GM19351 (cell line): ENCODE measurements around the gene CTRB2.
"Not testable (repeated sequence)": the region's sequence is repeated elsewhere in the genome, so short reads cannot be mapped to it uniquely, and the experiment has no call there.

Experiments used
- ATAC-seq: cut with Tn5 transposase; IDR thresholded peaks from one replicate; pipeline ENCODE4 v1.9.1; 2021; ENCODE audit warnings: mild to moderate bottlenecking, moderate library complexity; ENCODE audit not compliant: unreplicated experiment

CTRB2 gene

DNA sequence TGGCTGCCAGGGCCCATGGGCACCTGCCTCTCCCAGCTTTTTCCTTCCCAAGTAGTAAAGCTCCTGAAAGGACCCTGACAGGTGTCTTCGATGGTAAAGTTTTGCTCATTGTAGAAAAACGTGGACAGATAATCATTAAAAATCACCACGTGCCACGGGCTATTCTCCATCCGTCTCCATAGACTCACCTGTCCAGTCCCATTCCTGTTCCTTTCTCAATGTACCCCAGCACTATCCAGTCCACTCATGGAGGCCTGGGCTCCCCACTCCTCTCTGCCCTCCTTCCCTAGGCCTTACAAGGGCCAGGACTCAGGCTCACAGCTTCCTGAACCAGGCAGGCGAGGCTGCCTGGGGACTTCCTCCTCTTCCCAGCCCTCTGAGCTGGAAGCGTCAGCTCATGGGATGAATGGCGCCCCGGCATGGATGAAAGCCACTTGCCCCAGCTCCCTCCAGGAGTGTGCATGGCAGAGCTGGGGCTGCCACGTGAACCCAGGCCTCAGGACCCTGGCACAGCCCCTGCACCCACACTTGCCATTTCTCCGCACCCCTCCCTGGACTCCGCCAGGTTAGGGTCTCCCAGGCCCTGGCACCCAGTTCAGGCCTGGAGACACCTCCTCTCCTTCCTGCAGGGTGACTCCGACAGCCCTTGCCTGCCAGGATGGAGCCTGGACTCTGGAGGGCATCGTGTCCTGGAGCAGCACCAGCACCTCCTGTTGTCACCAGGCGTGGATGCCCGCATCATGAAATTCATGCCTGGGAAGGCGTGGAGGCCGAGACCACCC is 20.6 kb upstream of the CTRB2 start:
- ATAC-seq: no peak

DNA sequence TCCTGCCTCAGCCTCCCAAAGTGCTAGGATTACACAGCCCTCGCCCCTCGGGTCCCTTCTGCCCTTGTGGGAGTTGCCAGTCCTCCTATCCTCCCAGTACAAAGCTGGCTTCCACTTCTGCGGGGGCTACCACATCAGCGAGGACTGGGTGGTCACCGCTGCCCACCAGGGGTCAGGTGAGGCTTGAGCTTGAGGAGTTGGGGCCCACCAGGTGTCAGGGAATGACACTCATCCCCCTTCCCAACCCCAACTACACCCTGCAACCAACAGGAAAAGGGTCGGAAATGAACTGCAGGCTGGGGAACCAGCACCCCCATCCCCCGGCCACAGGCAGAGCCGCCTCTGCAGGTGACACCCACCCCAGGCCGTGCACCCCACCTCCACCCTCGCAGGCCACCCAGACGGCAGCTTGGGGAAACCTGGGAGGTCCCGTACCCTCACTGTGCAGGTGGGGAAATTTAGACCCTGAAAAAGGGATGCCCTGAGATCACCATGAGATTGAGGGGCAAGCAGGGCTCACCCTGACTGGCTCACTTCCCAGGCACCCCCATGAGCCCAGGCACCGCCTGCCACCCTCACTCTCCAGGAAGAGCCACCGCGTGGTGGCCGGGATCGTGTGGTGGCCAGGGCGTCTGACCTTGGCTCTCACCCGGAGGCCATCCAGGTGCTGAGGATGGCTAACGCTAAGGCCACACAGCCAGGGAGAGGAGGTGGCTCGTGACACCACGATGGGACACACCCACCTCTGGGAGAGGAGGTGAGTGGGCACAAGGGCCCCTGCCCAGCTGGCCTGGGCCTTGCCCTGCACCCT is 19.8 kb upstream of the CTRB2 start:
- no peak for ATAC-seq

DNA sequence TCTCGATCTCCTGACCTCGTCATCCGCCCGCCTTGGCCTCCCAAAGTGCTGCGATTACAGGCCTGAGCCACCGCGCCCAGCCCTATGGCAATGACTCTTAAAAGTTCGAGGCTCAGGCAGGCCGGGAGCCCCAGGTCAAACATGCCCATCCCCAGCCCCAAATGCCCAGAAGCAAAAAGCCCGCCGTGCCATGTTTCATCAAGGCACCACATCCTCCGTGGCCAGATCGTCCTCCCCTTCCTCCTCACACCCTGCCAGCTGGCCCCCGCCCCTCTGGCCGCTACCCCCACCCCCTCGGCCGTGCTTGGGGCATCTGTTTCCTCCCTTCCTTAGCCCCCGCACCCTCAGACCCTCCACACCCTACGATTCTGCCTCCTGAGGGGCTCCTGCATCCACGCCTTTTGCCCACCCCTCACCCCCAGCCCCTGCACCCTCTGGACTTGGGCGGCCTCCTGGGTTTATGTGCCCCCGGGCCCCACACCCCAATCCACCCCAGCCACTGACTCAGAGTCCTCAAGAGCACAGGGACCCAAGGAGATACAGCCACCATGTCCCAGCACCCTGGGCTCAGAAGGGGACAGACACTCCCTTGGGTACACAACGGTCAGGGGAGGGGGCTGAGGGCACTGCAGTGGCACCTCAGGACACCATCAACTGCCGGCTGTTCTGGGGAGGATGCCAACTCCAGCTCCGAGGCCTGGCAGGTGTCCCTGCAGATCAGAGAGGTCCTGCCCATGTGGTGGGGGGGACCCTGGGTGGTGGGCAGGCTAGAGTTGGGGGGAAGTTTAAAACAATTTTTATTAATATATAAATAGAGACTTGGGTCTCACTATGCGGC is 18.9 kb upstream of the CTRB2 start:
- no peak for ATAC-seq

DNA sequence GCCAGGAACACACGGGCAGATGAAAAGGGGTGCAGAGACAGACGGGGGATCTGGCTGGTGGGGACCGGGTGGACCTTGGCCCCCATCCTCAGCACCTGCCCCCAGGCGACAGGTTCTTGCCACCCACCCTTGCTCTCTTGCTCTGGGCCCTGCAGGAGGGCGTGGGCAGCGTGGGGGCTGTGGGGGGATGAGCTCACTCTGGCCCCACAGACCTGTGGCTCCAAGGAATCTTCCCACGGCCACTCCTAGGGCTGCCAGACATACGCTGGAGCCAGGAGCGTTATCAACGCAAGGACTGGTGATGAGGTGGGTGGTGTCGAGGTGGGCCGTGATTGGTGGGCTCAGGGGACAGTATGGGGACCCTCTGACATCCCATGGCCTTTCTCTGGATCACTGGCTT is 18.1 kb upstream of the CTRB2 start:
- no peak for ATAC-seq

DNA sequence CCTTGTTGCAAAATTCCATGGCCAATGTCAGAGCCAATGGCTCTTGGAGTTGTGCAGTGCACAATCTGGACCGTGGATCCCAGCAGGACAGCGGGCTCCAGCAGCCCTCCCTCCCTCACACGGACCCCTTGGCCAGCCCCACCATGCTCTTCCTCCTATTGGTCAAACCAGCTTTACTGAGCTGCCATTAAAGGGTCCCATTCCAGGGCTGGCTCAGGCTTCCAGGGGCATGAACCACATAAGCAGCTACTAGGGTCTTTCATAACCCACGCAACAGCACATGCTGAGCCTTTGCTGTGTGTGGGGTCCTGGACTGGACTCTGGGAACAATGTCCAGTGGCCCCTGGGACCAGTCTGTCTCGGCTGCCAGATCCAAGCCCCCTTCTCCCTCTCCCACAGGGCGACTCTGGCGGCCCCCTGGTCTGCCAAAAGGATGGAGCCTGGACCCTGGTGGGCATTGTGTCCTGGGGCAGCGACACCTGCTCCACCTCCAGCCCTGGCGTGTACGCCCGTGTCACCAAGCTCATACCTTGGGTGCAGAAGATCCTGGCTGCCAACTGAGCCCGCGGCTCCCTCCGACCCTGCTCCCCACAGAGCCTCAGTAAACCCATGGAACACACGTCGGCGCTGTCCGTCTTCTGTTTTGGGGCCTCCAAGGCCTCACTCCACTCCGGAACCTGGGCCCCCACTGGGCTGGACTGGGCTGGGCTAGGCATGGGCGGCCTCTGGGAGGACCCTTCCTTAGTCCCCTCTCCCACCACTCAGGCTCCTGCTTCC is 17.5 kb upstream of the CTRB2 start:
- ATAC-seq: no peak

DNA sequence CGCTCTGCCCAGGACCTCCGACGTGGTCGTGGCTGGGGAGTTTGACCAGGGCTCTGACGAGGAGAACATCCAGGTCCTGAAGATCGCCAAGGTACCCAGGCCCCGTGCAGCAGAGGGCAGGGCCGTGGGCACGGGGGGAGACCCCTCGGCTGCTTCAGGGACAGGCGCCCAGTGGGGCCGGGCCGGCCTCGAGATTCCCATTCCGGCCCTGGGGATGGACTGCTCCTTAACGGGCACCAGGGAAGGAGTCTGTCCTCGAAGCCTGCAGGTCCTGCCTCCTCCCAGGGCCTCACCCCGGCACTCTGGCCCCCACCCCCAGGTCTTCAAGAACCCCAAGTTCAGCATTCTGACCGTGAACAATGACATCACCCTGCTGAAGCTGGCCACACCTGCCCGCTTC is 16.2 kb upstream of the CTRB2 start:
- not testable (repeated sequence) for ATAC-seq

DNA sequence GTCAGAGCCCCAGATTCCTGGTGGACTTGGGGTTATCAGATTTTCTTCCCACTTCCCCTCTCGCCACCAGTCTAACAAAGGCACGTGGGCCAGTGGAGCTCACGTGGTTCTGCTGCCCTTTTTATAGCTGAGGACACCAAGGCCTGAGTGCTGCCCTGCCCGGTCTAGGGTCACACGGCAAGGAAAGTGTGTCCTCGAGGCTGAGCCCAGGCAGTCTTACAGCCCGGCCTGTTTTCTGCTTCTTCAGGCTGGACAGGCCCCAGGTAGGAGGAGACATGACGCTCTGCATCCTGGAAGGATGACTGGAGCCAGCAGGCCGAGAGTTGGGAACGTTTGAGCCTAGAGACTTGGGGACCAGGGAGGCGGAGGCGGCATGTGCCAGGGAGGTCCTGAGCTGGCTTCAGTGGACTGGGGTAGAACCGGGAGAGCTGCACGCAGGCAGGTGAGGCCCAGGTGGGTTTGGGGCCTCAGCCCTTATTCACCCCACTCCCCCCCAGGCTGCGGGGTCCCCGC is 15.4 kb upstream of the CTRB2 start:
- no peak for ATAC-seq

DNA sequence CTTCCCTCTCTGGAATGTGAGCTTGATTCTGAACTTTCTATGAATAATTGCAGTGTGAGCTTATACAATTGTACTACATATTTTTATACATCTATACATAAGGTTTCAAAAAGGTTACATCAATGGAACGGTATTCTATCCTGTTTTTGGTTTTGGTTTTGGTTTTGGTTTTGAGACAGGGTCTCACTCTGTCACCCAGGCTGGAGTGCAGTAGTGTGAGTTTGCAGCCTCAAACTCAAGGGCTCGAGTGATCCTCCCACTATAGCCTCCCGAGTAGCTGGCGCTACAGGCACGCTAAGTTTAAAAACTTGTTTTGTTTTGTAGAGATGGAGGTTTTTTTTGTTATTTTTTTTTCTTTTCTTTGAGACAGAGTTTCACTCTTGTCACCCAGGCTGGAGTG is 12.9 kb upstream of the CTRB2 start:
- no peak for ATAC-seq

DNA sequence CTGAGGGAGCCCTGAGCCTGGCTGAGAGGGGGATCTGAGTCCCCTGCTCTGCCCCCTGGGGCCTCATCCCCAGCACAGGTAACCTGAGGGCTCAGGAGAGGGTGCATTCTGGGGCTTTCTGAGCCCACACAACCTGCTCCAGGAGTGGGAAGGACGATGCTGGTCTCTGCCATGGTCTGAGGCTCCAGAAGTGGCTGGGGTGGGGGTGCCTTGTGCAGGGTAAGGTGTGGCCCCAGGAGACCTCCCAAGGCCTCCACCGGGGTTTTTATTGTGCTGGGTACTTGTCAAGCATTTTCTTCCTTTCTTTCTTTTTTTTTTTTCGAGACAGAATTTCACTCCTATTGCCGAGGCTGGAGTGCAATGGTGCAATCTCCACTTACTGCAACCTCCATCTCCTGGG is 12.1 kb upstream of the CTRB2 start:
- no peak for ATAC-seq

DNA sequence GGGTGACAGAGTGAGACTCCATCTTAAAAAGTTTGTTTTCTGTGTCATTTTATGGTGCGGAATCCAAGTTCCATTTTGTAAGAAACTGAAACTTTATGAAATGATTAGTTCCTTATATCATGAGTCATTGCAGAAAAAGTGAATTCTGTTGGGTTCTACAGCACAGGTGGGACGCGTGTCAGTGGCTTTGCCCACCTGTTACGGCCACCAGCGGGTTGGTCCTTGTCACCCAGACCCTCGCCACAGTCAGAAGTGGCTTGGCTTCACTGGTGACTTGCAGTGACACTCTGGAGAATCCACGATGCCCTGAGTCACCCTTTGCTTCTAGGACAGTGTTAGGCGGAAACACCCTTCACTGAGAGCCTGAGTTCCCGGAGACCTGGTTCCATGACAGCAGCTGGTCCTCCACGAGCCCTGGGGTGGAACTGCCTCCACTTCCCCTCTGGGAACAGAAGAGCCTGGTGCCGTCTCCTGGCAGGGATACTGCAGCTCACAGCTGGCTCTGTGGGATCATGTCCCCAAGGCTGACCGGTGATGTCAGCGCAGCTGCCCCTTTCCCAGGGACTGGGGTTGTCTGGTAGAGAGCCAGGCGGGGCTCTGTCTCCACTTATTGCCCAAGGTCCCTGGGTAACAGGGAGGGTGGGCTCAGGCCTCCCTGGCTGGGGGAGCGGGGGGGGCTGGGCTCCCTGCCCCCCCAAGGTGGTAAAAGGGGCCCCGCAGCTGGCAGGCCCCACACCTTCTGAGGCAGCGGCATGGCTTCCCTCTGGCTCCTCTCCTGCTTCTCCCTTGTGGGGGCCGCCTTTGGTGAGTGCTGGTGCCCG is 11.5 kb upstream of the CTRB2 start, which contains the start of gene CTRB1:
CTRB1 (plus strand) TSS at position 733 of the 821 bp plus-strand sequence; CDS start at position 753, 20 bp downstream.
- peak; percentile 65 for ATAC-seq

DNA sequence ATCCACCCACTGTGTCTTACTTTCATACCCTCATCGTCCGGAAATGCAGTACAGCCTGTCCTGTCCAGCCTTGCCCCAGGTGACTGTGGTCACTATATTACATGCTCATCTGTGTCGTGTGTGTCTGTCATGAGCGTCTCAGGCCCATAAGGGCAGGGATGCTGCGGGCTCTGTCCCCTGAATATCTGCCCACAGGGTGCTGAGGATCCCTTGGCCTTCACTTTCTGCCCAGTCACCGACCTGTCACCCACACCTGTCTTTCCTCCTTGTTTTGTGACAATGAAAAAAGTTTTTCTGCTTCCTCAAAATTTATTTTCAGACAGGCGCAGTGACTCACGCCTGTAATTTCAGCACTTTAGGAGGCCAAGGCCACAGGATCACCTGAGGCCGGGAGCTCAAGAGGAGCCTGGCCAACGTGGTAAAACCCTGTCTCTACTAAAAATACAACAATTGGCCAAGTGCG is 10.5 kb upstream of the CTRB2 start:
- no peak for ATAC-seq

DNA sequence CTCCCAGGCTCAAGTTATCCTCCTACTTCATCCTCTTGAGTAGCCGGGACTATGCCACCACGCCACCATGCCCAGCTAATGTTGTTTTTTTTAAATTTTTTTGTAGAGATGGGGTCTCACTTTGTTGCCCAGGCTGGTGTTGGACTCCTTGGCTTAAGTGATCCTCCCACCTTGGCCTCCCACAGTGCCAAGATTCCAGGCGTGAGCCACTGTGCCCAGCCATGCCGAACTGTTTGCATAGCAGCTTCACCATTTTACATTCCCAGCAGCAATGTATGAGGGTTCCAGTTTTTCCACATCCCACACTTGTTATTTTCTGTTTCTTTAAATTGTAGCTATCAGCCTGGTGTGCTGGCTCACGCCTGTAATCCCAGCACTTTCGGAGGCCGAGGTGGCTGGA is 9.6 kb upstream of the CTRB2 start:
- ATAC-seq: no peak

DNA sequence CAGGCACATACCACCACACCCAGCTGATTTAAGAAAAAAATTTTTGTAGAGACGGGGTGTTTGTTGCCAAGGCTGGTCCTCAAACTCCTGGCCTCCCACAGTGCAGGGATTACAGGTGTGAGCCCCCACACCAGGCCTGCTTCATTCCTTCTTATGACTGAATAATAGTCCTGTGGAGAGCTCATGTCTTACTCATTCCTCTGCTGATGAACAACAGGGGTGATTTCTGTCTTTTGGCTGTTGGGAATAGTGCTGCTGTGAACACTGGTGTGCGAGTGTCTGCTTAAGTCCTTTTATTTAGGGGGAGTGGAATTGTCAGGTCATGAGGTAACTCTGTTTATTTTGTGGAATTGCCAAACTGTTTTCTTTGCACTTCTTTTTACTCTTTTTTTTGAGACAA is 9.2 kb upstream of the CTRB2 start:
- ATAC-seq: no peak

DNA sequence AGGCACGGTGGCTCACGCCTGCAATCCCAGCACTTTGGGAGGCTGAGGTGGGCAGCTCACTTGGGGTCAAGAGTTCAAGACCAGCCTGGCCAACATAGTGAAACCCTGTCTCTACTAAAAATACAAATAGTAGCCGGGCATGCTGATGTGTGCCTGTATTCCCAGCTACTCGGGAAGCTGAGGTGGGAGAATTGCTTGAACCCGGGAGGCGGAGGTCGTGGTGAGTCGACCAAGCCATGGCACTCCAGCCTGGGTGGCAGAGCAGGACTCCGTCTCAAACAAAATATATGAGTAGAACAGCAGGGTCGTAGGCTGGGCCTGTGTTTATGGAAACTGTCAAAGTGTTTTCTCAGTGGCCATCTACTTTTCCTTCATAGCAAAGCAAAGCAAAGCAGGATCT is 4.3 kb upstream of the CTRB2 start:
- ATAC-seq: not testable (repeated sequence)

DNA sequence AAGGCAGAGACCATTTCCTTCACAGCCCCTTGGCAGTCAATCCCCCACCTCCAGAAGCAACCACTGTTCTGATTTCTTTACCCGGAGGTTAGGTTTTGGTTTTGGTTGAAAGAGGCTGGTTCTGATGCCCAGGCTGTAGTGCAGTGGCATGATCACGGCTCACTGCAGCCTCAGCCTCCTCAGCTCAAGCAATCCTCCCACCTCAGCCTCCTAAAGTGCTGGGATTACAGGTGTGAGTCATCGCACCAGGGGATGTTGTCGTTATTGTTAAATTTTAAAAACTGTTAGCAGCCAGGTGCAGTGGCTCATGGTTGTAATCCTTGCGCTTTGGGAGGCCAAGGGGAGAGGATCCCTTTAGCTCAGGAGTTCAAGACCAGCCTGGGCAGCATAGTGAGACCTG is 3.0 kb upstream of the CTRB2 start:
- ATAC-seq: no peak

DNA sequence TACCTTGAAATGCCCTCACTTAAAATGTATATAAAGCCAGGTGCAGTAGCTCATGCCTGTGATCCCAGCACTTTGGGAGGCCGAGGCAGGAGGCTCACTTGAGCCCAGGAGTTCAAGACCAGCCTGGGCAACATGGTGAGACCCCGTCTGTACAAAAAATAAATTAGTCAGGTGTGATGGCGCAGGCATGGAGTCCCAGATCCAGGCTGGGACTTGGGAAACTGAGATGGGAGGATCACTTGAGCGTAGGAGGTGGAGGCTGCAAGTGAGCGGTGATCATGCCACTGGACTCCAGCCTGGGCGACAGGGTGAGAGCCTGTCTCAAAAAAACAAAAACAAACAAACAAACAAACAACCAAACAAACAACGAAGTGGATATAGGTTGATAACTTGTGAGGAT is 2.6 kb upstream of the CTRB2 start:
- not testable (repeated sequence) for ATAC-seq

DNA sequence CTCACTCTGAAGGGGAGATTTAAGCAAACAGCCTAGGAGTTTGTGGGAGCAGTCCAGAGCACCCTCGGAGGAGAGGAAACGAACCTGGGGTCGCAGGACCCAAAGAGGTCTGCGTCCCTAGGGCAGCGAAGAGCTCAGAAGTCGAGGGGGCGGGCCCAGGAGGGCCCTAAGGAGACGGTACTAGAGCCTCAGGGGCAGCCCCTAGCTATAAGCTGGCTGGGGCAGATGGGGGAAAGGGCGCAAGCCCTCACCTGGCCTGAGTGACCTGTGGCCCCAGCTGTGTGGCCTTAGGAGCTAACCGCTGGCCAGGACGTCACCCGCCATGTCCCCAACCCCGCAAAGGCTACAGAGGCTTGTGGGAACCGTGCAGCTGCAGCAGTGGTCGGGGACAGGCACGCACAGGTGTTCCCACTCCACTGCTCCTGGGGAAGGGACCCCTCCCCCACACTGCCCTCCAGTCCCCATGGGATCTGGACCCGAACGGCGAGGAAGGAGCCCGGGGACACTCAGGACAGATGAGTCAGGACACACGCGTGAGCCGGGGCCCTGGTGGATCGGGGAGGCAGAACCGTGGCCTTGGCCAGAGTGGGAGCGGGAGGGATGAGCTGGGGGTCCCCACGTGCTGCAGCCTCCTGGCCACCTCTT is 2.0 kb upstream of the CTRB2 start:
- no peak for ATAC-seq

DNA sequence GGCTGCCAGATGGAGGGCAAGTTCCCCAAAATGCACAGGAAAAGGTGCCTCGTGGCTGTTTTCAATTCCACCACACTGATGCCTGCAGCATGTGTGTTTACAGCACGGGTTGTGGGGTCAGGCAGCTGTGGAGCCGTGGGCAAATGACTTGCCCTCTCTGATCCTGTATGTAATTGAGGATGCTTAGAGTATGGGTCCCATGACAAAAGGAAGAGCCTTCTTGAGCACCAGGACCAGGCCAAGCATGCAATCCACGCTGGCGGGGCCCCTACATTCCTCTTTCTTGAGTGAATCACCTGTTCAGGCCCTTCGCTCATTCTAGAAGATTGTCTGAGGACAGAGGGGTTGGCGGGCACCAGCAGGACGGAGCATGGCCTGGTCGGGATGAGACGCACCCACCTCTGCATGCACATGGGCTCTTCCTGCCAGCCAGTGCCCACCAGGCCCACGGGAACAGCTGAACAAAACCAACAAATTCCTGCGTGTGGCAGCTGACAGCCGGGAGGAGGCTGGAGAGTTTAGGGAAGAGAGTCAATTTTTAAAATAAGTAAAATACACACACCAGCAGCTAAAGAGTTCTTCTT is 1.4 kb upstream of the CTRB2 start:
- ATAC-seq: no peak

DNA sequence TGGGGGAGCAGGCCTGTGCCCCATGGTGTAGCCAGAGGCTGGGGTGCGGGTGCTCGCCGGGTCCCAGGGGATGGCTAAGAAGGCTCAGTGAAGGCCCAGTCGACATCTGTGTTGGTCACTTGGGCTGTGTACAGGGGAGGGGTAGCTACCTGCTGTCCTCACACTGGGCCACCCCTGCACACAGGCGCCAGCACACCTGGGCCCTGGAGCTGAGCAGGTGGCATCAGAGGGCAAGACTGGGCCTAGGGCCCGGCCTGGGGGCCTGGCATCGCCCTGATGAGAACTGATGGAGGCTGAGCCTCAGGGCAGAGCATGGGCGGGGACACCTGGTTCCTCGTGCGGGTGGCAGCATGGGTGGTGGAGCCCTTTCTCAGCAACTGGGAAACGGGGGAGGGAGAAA is 870 bp upstream of the CTRB2 start:
- ATAC-seq: no peak
